ENCODE data around the gene ACSF3. TPM values are rescaled to one million over a fixed set of nuclear protein-coding genes. Genes with fewer than 3 reads are reported as not detected.

ACSF3 gene
- total and polyA plus RNA-seq, 4 donors = 15.3 to 27.3 (median 18.8) TPM

GRCh38 chr16:89064606-89065457, 28.8 kb upstream of the ACSF3 start:
- WGBS = 88% methylated on average over 32 of the region's 32 CpGs
- no peak for TF ChIP-seq MAX (IDR thresholded peaks at IDR 0.05)
- TF ChIP-seq CTCF (IDR thresholded peaks at IDR 0.05; ENCODE audit: low read depth, low read length, missing input control) = no peak
- TF ChIP-seq JUND (IDR thresholded peaks at IDR 0.05) = no peak
- TF ChIP-seq FOXA2 (IDR thresholded peaks at IDR 0.05) = no peak
- TF ChIP-seq RXRA (IDR thresholded peaks at IDR 0.05) = no peak
- peaks cover 0 to 3% (median 0%) of the 10 kb centered on the region in 4 donors for H3K27me3 ChIP-seq (ENCODE audit: control insufficient read depth in 4 of 4, insufficient read depth in 4 of 4, low read length in 3 of 4)

GRCh38 chr16:89065458-89065822, 28.2 kb upstream of the ACSF3 start:
- H3K36me3 ChIP-seq (ENCODE audit: control insufficient read depth in 4 of 4, insufficient read depth in 3 of 4, low read depth in 1 of 4, low read length in 3 of 4) = no peaks in the 10 kb centered on the region
- WGBS = 87% methylated on average over 11 of the region's 11 CpGs
- H3K9ac ChIP-seq (ENCODE audit: low read depth in 1 of 2, low read length in 2 of 2) = no peak overlapping the region
- no peaks in the 10 kb centered on the region for H3K9me3 ChIP-seq (ENCODE audit: control insufficient read depth in 4 of 4, low read length in 3 of 4)
- no peak for DNase-seq (ENCODE audit: low spot score)
- no peaks in the 10 kb centered on the region for H3K4me1 ChIP-seq (ENCODE audit: control insufficient read depth in 4 of 4, insufficient read depth in 4 of 4, low read length in 3 of 4)
- TF ChIP-seq FOXA1 (IDR thresholded peaks at IDR 0.05) = no peak
- H3K4me3 ChIP-seq (ENCODE audit: low read depth in 1 of 3, low read length in 3 of 3) = no peak overlapping the region
- H3K27ac ChIP-seq (ENCODE audit: low read depth in 1 of 2, low read length in 2 of 2) = no peak overlapping the region
- peaks cover 0 to 3% (median 0%) of the 10 kb centered on the region in 4 donors for H3K27me3 ChIP-seq (ENCODE audit: control insufficient read depth in 4 of 4, insufficient read depth in 4 of 4, low read length in 3 of 4)

More at GRCh38 chr16:89064606-89065457, 28.8 kb upstream of the ACSF3 start:
- Histone ChIP-seq H3K9me3 (ENCODE audit: control insufficient read depth in 4 of 4, low read length in 3 of 4) (no peaks in the 10 kb centered on the region), H3K4me1 (ENCODE audit: control insufficient read depth in 4 of 4, insufficient read depth in 4 of 4, low read length in 3 of 4) (no peaks in the 10 kb centered on the region), H3K27ac (ENCODE audit: low read depth in 1 of 2, low read length in 2 of 2) (no peak overlapping the region), H3K36me3 (ENCODE audit: control insufficient read depth in 4 of 4, insufficient read depth in 3 of 4, low read depth in 1 of 4, low read length in 3 of 4) (no peaks in the 10 kb centered on the region), H3K4me3 (ENCODE audit: low read depth in 1 of 3, low read length in 3 of 3) (no peak overlapping the region), H3K9ac (ENCODE audit: low read depth in 1 of 2, low read length in 2 of 2) (no peak overlapping the region)
- DNase-seq (ENCODE audit: low spot score) = no peak

- H3K9me3 ChIP-seq (ENCODE audit: control insufficient read depth in 4 of 4, low read length in 3 of 4) = no peaks in the 10 kb centered on the region
- no peak for DNase-seq (ENCODE audit: low spot score)
- H3K27ac ChIP-seq (ENCODE audit: low read depth in 1 of 2, low read length in 2 of 2) = no peak overlapping the region
- H3K4me3 ChIP-seq (ENCODE audit: low read depth in 1 of 3, low read length in 3 of 3) = no peak overlapping the region
- 72% methylated on average over 21 of the region's 21 CpGs for WGBS
- TF ChIP-seq FOXA2 (IDR thresholded peaks at IDR 0.05) (no peak), MAX (IDR thresholded peaks at IDR 0.05) (no peak), SP1 (IDR thresholded peaks at IDR 0.05) (no peak), RAD21 (IDR thresholded peaks at IDR 0.05) (no peak), FOXA1 (IDR thresholded peaks at IDR 0.05) (no peak), GABPA (IDR thresholded peaks at IDR 0.05 in 1 of 2, conservative IDR thresholded peaks at IDR 0.05 in 1 of 2) (no peak), RXRA (IDR thresholded peaks at IDR 0.05) (no peak), ZBTB33 (IDR thresholded peaks at IDR 0.05) (no peak), CTCF (IDR thresholded peaks at IDR 0.05; ENCODE audit: low read depth, low read length, missing input control) (no peak), NR2F2 (IDR thresholded peaks at IDR 0.05) (no peak), YY1 (IDR thresholded peaks at IDR 0.05) (no peak), TAF1 (conservative IDR thresholded peaks at IDR 0.05) (no peak)
- no peak overlapping the region for H3K9ac ChIP-seq (ENCODE audit: low read depth in 1 of 2, low read length in 2 of 2)
- H3K27me3 ChIP-seq (ENCODE audit: control insufficient read depth in 4 of 4, insufficient read depth in 4 of 4, low read length in 3 of 4) = peaks cover 0 to 3% (median 0%) of the 10 kb centered on the region in 4 donors
- H3K36me3 ChIP-seq (ENCODE audit: control insufficient read depth in 4 of 4, insufficient read depth in 3 of 4, low read depth in 1 of 4, low read length in 3 of 4) = no peaks in the 10 kb centered on the region
- no peaks in the 10 kb centered on the region for H3K4me1 ChIP-seq (ENCODE audit: control insufficient read depth in 4 of 4, insufficient read depth in 4 of 4, low read length in 3 of 4)
These were observed 26.9 kb upstream of the ACSF3 start for GRCh38 chr16:89066721-89067120.
